GM04503 (cell line): Measurements from ENCODE around the gene SHISAL1.
"Not testable (repeated sequence)": the region's sequence is repeated elsewhere in the genome, so short reads cannot be mapped to it uniquely, and the experiment has no call there.

Source experiments
- DNase-seq: peaks from one replicate; pipeline ENCODE4 v3.0.0-alpha.2; 2012; ENCODE audit warnings: low read depth

Gene SHISAL1

DNA sequence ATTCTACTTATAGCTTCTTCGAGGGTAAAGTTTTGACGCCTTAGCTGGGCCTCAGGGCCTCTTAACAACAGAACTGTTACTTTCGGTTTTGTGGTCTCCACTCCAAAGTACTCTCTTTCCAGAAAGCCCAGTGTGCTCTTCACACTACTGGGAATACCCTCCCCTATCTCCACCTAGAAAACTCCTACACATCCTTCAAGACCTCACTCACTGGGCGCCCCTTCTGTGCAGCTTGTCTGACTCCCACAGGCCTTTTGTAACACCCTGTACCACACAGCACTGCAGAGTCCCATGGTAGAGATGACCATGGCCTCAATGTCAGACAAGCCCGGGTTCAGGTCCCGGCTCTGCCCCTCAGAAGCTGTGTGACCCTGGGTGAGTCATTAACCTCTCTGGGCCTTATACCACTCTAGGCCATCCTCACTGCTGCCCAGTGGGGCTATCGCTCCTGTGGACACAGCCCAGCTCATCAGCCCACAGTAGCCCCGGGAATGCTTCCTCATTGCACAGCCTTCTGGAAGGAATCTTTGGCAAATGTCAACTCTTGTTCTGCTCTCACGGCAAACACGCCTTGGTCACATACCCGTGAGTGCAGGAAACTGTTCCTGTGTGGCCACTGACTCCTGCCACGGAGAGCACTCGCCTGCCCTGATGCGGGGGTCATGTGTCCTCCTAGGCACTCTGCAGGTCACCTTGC is 51.4 kb downstream of the SHISAL1 start:
- DNase-seq: no peak

DNA sequence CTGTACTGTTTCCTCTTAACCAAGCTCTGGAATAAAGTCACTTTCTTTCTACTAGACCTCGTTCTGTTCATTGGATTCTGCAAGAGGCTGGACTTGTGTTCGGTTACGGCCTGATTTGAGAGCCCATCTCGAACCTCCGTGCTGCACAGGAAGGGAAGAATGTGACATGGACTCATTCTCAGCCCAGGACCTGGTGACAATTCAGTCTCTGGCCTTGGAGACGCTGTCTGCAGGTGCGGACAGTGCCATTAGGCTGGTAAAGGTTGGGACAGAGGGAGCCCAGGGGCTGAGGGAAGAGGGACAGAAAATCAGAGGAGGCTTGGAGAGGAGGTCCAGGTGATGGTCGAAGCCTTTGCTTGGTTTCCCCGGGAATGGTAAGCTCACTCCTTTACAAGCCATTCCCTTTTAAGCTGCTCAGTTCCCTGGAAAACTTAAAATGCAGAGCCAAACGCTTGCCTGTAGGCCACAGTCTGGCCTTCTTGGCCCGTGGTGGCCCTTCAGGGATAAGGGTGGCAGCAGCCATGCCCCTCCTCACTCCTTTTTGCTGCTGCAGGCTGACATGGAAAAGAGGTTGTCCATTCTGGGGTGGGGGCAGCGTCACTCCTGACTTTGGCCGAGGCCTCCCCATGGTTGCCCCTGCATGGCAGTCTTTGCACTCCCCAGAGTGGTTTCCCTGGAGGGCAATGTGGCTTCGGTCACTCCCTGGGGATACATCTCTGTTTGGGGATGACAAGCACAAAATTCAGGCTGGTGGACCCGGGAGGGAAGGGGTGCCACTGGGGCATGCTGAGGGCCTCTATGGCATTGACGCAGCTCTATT is 52.3 kb downstream of the SHISAL1 start:
- no peak for DNase-seq

DNA sequence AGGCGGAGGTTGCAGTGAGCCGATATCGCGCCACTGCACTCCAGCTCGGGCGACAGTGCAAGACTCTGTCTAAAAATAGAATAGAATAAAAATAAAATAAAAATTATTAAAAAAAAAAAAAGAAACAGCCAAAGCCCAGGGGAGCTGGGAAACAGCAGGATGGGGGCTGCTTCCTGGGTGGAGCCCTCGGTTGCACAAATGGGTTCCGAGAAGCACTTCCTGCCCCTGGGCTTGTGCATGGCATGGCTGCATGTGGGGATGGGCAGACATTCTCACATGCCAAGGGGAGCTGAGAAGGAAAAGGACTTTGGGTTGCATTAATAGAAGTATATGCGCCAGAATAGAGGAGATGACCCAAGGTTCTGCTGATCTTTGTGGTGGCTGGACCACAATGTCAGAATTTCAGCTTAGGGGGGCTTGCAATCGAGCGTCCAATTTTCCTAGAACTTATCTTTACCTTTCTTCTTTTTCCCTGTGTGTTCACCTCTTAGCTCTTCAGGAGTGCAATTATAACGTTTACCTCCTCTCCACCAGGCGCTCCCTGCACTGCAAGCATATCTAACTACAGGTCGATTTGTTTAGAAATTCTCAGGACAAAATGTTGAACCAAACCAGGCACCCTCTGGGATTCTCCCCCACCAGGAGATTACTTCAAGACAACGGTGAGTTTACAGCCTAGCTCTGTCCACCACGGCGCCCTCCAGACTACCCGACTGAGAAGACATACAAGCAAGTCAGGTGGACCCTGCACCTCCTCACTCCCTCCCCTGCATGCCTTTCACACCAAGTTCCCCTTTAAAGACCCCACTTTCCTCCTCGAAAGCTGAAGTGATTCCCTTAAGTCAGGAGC is 53.2 kb downstream of the SHISAL1 start:
- DNase-seq: no peak

DNA sequence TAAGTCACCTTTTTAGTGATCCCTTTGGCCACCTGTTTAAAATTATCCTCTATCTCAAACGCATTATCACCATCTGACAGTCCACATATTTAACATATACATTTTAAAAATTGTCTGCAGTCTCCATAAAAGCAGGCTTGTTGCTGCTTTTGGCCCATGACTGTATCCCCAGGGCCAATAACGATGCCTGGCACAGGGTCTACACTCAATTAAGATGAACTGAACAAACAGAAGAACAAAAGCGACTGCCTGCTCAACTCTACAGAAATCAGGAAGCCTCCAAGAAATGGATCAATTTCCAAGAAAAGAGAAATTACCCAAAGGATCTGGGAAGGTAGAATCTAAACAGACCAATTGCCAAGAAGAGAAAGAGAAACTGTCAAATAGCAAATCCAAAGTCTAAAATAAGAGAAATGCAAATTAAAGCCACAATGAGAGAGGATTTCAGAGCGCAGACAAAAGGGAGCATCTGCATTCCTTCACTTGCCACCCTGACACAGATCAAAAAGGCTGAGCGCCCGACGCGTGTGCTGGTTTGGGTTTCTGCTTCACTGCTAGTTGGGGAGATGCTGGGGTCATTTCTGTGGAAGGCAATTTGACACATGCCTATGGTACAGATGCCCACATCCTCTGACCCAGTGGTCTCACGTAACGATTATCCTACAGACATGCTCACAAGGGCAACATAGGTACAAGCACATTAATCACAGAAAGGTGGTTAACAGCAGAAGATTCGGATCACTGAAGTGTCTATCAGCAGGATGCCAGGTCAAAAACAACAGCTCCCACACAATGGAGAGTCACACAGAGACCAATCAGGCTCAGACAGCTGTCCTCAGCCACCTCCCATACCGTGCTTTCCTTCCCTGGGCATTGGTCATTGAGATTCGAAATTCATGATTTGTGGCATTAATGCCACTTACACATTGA is 55.9 kb downstream of the SHISAL1 start:
- DNase-seq: no peak

DNA sequence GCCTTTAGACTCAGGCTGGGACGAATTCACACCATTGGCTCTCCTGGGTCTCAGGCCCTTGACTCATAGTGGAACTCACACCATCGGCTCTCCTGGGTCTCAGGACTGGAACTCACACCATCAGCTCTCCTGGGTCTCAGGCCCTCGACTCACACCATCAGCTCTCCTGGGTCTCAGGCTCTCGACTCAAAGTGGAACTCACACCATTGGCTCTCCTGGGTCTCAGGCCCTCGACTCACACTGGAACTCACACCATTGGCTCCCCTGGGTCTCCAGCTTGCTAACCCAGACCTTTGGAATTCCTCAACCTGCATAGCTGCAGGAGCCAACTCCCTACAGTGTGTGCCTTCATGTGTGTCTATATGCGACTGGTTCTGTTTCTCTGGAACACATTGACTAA is 56.7 kb downstream of the SHISAL1 start:
- no peak for DNase-seq

DNA sequence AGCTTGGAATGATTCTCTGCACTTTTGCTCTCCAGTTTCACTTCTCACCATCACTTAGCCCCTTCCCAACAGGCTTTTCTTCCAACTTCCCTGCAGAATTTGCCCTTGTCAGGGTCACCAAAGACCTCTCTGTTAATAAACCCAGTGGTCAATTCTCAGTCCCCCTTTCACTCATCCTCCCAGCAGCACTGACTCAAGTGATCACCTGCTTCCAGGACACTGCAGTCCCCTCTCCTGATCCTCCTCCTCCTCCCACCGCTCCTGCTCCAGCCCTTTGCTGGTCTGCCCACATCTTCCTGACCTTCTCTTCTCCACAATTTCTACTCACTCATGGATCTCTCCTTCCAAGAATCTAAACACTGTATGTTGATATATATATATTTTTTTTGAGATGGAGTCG is 57.9 kb downstream of the SHISAL1 start:
- no peak for DNase-seq

DNA sequence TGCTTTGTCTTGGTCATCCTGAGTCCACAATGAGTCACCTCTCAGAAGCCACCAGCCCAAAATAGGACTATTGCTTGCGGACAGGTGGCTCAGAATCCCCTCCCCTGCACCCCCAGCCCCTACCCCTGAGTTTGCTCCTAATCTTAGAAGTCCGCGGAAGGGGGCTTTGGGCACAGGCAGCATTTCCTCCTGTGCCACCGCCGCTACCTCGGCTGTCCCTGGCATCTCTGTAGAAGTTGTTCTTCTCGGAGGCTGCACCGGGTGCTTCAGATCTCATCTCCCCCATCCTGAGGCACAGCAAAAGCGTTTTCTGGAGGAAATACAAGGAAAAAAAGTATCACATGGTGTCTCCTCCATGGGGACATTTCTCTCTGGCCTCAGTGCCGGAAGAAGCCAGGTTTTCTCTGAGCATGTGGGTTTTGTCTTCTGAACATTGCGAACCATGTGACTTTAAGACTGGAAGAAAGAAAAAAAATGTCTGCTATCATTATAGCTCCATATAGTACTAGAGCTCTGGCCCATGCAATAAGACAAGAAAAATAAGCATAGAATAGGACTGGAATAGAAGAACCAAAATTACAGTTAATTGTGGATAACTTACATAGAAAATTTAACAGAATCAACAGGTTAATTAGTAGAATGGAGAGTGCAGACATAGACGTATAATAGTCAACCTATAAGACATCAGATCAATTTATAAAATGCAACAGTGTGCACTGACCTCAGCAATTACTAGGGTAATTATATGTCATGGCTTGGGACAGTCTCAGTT is 63.2 kb downstream of the SHISAL1 start:
- DNase-seq: no peak

DNA sequence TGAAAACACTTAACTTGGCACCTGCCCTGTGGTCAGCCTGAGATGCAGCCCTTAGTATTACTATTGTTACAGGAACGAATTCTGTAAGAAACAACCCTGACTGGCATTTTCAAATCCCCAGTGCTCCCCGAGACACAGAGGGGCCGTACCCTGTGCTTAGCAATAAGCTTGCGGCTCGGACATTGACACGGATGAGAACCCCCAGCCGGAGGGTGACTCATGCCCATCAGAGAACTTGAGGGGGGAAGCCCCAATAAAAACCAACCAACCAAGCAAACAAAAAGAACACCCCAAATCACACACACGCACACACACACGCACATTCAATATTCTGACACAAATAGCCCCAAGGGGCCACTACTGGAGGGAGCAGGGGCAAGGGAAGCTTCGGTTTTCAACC is 63.8 kb downstream of the SHISAL1 start:
- no peak for DNase-seq

DNA sequence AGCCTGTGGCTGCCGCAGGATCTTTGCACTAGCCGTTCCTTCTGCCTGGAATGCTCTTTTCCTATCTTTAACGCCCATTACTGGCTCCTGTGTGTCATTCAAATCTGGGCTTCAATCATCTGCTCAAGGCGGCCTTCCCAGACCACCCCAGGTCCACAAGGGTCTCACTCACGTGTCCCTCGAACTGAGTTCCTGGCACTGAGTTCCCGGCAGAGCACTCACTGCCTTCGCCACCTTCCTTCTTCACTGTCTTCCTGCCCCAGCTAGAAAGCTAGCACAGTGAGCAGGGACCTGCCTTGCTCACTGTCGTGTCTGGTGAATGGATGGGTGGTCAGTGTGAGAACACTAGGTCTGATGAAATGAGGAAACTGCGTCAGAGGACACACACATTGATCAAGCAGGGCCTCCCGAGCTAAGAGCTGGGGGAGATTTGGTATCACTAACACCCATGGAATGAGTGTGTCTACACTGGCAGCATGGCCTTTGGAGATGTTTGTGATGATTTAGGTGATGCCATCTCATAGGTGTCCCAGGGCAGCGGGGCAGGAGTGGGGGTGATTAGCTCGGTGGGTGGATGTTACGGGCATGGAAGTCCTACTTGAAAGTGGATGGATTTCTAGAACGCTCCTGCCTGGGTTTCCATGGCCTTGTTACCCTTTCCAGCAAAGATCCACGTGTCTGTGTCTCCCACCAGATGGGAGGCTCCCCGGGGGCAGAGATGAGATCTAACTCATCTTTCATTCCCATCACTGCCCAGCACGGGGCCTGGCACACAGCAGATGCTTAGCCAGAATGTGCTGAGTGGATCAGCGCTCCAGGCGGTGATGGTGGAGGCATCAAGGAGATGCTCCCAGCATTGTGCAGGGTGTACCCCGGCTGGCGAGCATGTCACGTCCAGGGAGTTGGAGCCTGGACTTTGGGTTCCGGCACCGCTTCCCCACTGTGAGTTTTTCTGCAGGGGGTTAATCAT is 64.5 kb downstream of the SHISAL1 start:
- DNase-seq: no peak

DNA sequence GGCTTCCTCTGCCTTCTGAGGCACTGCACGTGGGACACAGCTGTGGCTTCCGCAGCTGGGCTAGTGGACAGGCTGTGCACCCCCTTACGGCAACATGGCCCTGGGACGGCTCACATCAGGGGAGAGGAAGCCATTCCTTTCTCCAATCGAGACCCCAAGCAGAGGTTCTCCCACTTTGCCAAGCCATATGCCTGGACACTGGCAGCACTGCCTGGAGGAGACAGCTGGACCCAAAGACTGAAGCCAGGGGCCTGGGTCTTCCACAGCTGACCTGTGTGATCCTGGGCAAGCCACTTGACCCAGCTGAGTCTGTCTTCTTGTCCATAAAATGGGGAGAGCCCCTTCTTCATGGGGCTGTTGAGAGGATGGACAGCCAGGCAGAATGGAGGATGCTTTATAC is 65.4 kb downstream of the SHISAL1 start:
- no peak for DNase-seq

DNA sequence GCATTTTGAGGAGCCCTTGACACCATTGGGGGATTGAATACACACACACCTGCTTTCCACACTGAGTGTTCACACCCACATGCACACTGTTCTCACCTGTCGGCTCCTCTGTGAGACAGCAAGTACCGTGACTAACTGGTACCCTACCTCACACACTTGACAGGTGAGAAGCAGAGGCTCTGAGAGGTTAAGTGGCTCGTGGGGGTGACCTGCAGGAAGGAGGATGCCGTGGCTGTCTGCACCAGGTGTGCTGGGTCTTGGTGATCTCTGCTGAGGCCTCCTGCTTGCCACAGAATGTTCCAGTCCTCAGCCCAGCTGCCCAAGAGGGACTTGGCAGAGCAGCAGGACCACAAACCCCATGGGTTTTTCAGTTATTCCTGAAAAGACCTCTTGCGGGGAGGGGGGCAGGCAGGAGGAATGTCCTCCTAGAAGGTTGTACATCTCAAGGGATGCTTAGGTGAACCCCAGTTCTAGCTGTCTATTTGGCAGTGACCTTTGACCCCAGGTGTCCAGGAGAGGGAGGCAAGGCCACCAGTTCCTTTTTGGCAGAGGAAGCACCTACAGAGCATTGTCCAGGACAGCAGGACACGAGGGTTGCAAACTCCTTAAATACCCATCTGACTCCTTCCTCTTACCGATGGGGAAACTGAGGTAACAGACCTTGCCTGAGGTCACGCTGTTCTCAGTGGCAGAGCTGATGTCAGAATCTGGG is 66.0 kb downstream of the SHISAL1 start:
- no peak for DNase-seq

DNA sequence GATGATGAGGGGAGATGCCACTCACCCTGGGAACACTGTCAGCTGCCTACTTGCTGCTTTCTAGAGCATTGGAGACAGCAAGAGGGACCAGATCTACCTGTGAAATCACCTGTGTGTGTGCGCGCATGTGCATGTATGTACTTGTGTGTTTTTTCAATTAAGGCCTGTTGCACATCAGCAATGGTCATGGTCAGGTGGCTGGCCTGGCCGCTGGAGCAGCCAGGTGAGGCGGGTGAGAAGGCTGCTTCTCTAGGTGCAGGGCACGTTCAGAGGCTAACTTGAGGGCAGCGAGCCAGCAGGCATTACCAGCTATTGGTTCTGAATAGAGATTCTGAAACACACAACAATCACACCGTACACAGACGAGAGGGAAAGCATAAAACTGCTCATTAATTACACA is 66.9 kb downstream of the SHISAL1 start:
- no peak for DNase-seq

DNA sequence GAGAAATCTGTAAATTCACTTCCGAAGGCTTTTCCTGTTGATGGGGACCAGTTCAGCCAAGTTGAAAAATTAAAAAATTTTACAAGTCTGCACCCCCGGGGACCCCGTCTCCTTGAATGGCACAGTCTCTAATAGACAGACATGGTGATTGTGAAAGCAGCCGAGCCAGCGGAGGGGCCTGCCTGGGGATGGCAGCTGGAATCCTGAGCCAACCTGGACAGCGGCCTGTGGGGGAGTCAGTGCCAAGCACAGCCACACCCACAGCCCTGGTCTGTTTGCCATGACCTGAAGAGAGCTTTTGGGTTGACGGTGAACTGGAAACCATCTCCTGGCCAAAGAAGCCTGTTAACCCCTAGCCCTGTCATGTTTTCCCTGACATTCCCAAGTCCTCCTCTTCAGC is 67.3 kb downstream of the SHISAL1 start:
- DNase-seq: no peak

DNA sequence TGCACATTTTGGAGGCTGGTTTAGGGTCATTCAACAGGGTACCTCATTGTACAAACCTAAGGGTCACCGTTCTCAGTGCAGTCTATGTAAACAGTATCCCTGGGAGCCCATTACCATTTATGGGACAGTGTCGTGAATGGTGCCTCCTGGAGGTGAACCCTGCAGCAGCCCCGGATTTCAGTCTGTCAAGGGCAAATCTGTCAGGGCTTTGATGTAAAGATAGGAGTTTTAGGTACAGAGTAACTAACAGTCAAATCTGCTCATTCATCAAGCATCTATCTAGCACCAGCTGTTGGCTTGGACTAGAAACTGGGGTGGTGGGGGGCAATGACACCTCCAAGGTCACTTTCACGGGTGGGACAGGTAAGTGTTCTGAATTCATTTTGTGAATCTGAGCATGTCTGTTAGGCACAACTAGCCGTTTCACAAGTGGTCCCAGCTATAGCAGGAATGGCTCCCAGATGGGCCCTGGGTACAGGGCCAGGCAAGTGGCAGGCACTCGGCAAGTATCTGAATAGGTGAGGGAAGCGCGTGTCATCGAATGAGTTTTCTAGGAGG is 68.4 kb downstream of the SHISAL1 start:
- DNase-seq: no peak

DNA sequence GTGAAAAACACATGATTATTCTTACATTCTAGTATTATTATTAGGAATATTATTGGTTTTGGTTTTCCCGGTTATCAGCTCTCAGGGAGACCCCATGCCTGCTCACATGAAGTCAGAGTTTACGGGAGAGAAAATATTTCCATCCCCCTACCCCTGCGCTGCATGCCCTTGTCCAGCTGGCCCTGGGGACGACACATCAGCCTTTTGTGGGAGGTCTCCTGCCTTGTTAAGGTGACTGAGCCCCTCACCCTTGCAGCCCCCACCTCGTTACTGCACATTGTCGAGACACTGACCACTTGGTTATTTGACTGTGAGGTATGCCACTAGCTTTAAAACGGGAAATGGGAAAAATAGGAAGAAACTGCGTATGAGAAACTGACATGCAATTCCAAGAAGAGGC is 69.0 kb downstream of the SHISAL1 start:
- no peak for DNase-seq

DNA sequence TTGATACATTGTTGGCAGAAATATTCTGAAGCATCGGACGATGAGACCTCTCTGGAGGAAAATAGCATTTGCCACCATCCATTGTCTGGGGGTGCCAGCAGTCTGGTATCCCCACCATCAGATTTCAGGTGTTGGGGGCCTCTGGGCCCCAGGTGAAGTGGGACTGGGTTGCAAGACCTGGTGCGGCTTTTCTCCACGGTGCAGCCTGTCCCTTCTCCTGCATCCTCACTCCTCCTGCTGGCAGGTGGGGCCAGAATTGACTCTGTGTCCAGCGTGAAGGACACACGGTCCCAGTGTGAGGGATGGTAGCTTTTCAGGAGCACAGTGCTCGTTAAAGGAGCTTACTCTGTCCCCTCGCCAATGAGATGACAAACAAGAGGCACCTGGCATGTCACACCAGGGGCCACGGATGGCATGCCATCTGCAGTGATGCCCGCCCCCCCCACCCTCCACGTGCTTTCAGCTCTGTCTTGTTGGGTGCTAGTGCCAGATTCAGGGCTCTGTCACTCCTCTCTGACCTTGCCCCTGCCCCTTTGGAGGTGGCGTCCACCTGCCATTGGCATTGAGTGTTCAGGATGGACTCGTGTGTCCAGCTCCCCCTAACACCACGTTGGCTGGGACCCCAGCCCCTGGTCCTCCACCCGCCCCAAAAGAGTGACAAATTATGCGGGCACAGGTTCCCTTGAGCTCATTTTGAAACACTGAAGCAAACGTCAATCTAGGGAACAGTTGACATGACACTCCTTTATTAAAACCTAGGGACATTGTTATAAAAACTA is 69.6 kb downstream of the SHISAL1 start:
- DNase-seq: no peak

DNA sequence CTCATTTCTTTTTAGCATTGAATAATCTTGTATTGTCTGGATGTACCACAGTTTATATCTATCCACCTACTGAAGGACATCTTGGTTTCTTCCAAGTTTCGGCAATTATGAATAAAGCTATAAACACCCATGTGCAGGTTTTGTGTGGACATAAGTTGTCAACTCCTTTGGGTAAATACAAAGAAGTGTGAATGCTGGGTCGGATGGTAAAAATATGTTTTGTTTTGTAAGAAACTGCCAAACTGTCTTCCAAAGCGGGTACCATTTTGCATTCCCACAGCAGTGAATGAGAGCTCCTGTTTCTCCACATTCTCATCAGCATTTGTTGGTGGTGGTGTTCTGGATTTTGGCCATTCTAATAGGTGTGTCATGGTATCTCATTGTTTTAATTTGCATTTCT is 71.6 kb downstream of the SHISAL1 start:
- not testable (repeated sequence) for DNase-seq

DNA sequence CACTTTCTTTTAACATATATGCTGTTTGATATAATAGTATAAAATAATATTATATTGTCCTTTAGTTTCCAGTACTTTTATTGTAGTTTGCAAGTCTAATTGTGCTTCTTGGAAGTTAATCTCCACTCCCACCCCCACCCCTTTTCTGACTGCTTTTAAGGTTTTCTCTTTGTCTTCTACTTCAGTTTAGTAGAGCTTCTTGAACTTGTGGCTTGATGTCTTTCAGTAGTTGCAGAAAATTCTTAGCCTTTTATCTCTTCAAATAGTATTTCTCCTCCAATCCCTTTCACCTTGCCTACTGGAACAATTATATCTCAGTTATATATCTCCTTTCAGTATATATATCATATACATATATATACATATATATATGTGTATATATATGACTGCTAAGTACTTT is 75.5 kb downstream of the SHISAL1 start:
- DNase-seq: no peak
